Nephron (organoid): Measurements from ENCODE around the gene PRTFDC1.

Experiments used
- H3K27ac Mint-ChIP-seq, 3 experiments: 2 replicates each; pipeline ENCODE4 v1.8.0; 2020; ENCODE audit warnings: mixed read lengths in 3 of 3, mild to moderate bottlenecking in 2 of 3, moderate library complexity in 1 of 3
- H3K27me3 Mint-ChIP-seq: 2 replicates; pipeline ENCODE4 v1.8.0; 2021; ENCODE audit warnings: low read depth, mild to moderate bottlenecking, moderate library complexity, mixed read lengths
- H3K36me3 Mint-ChIP-seq: 2 replicates; pipeline ENCODE4 v1.8.0; 2020; ENCODE audit warnings: low read depth, mixed read lengths
- H3K4me1 Mint-ChIP-seq: 2 replicates; pipeline ENCODE4 v1.8.0; 2020; ENCODE audit warnings: mixed read lengths
- H3K4me3 Mint-ChIP-seq, 3 experiments: 2 replicates each; pipeline ENCODE4 v1.8.0; 2020; ENCODE audit warnings: mild to moderate bottlenecking in 3 of 3, mixed read lengths in 3 of 3, moderate library complexity in 2 of 3
- H3K9me3 Mint-ChIP-seq: 2 replicates; pipeline ENCODE4 v1.8.0; 2020; ENCODE audit warnings: mixed read lengths
- TF ChIP-seq, protein P1 (sequence below), 3 experiments: fragments of 200-600 bp; sonication (generic); IDR thresholded peaks; one replicate each; pipeline ENCODE4 v1.5.0; 2021; ENCODE audit warnings: antibody characterized with exemption in 3 of 3; ENCODE audit not compliant: unreplicated experiment in 3 of 3

Gene PRTFDC1

DNA sequence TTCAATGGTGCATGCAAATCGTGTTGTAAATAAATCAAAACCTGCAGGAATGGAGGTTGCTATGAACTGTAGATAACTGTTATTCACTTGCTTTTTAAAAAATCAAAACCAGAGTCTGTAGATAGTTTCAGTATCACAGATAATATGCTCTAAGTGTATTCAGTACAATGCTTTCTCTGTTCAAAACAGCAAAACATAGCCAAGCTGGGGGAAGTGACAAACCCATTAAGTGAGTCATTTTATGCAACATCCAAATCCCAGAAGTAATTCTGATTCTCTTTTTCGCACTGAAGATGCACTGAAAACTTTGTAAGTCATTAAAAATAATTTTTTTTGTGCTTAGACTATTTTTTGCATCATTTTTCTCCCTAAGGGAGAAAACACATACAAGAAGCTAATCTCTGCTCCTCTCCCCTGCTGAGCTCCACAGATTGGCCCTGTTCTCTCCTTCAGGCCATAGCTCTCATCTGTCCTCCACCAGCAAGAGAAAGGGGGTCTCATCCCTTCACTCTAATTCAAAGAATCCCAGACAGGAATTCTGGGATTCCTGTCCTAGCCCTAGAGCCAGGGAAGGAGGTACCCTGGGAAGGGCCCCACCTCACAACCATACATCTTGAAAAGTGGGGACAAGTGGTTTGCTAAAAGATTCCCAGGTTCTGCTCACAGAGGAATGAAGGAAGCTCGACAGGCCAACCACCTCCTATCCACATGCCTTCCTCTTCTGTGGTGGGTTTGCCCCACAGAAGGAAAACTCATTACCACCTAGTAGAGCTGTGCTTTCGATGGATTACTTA, 4.9 kb downstream of the PRTFDC1 start:
- Mint-ChIP-seq H3K9me3 (no peaks in the 10 kb centered on the region), H3K27ac (no peak overlapping the region), H3K36me3 (no peaks in the 10 kb centered on the region), H3K4me3 (no peak overlapping the region), H3K4me1 (peaks cover 16% of the 10 kb centered on the region), H3K27me3 (no peaks in the 10 kb centered on the region)
- TF ChIP-seq, protein P1, sequence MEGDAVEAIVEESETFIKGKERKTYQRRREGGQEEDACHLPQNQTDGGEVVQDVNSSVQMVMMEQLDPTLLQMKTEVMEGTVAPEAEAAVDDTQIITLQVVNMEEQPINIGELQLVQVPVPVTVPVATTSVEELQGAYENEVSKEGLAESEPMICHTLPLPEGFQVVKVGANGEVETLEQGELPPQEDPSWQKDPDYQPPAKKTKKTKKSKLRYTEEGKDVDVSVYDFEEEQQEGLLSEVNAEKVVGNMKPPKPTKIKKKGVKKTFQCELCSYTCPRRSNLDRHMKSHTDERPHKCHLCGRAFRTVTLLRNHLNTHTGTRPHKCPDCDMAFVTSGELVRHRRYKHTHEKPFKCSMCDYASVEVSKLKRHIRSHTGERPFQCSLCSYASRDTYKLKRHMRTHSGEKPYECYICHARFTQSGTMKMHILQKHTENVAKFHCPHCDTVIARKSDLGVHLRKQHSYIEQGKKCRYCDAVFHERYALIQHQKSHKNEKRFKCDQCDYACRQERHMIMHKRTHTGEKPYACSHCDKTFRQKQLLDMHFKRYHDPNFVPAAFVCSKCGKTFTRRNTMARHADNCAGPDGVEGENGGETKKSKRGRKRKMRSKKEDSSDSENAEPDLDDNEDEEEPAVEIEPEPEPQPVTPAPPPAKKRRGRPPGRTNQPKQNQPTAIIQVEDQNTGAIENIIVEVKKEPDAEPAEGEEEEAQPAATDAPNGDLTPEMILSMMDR (IDR thresholded peaks at IDR 0.05; ENCODE audit: unreplicated experiment in 3 of 3): no peak

DNA sequence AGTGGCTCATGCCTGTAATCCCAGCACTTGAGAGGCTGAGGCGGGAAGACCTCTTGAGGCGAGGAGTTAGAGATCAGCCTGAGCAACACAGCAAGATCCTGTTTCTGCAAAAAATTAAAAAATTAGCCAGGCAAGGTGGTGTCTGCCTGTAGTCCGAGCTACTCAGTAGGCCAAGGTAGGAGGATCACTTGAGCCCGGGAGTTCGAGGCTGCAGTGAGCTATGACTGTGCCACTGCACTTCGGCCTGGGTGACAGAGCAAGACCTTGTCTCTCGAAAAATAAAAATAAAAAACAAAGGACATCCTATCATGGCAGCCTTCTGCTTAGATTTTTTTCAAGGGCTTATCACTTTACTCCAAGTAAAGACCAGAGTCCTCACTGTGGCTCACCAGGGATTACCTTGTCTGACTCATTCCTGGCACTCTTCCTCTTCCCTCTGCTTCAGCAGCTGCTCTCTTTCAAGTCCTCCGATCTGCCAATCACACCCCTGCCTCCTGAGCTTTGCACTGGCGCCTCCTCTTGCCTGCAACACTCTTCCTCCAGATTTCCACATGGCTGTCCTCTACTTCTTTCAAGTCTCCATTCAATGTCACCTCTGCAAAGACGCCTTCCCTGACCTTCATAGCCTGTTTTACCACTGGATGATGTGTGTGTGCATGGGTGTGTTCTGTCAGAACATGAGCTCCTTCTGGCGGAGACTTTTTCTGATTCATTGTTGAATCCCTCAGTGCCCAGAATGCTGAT, 7.7 kb downstream of the PRTFDC1 start:
- TF ChIP-seq, protein P1 (IDR thresholded peaks at IDR 0.05; ENCODE audit: unreplicated experiment in 3 of 3): no peak
- Mint-ChIP-seq H3K4me3 (no peak overlapping the region), H3K27me3 (no peaks in the 10 kb centered on the region), H3K9me3 (no peaks in the 10 kb centered on the region), H3K36me3 (peaks cover 14% of the 10 kb centered on the region), H3K4me1 (peaks cover 4% of the 10 kb centered on the region), H3K27ac (no peak overlapping the region)

DNA sequence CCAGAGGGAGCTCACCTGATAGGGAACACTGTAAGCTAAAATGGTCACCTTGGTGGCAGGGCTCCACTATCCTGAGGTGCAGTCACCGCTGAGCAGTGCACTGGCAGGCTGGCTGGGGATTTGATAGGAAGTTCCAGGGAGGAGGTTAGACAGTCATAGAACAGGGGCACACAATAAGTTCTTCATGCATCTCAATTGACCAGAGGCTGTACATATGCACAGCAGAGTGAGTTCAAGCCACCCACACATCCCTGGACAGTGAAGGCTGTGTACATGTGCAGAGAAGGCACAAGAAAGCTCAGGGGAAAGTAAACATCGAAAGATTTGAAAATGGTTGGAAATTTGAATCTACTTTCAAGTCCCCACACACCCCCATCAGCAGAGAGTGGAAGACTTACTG, 13.9 kb downstream of the PRTFDC1 start:
- Mint-ChIP-seq H3K27me3 (no peaks in the 10 kb centered on the region), H3K36me3 (peaks cover 46% of the 10 kb centered on the region), H3K4me3 (no peak overlapping the region), H3K9me3 (no peaks in the 10 kb centered on the region), H3K27ac (no peak overlapping the region), H3K4me1 (no peaks in the 10 kb centered on the region)
- TF ChIP-seq, protein P1 (IDR thresholded peaks at IDR 0.05; ENCODE audit: unreplicated experiment in 3 of 3): no peak

DNA sequence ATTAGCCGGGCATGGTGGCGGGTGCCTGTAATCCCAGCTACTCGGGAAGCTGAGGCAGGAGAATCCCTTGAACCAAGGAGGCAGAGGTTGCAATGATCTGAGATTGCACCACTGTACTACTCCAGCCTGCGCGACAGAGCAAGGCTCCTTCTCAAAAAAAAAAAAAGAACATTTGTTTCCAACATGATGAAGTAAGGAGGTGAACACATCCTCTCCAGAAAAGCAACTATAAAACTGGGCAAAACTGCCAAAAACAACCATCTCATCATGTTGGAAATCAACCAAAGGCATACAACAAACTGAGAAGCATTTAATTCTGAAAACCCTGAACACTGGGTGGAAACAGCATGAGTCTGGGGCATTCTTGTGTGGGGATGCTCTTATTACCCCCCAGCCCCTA, 14.3 kb downstream of the PRTFDC1 start:
- Mint-ChIP-seq H3K4me3 (no peak overlapping the region), H3K9me3 (no peaks in the 10 kb centered on the region), H3K4me1 (no peaks in the 10 kb centered on the region), H3K27ac (no peak overlapping the region), H3K27me3 (no peaks in the 10 kb centered on the region), H3K36me3 (peaks cover 46% of the 10 kb centered on the region)
- TF ChIP-seq, protein P1 (IDR thresholded peaks at IDR 0.05; ENCODE audit: unreplicated experiment in 3 of 3): no peak

DNA sequence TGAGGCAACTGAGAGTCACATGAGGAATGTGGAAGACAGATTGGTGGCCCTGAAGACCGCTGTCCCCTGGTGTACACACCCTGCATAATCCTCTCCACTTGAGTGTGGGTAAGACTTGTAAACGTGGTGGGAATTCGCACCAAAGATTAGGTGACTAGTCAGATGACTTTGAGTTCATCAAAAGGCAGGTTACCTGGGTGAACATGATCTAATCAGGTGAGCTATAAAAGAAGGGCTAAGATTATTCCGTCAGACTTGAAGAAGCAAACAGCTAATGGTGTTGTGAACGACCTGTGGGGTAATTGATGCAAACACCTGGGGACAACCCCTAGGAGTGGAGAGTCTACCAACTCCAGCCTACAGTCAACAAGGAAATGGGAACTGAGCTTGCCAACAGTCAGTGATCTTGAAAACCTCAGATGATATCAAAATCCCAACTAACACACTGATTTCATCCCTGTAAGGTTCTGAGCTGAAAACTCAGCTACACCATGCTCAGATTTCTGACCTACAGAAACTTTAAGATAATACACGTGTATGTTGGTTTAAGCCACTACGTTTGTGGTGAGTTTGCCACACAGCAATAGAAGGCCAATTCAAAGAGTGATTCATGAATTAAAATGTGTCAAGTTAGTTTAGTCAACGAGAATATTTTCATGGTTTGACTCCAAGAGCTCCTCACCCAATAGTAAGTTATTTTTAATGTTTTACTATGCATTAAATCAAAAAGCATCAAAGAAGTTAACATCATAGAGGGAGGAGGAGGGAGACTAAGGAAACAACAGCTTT, 16.7 kb downstream of the PRTFDC1 start:
- TF ChIP-seq, protein P1 (IDR thresholded peaks at IDR 0.05; ENCODE audit: unreplicated experiment in 3 of 3): no peak
- Mint-ChIP-seq H3K27ac (no peak overlapping the region), H3K27me3 (no peaks in the 10 kb centered on the region), H3K9me3 (no peaks in the 10 kb centered on the region), H3K4me1 (no peaks in the 10 kb centered on the region), H3K4me3 (no peak overlapping the region), H3K36me3 (peaks cover 43% of the 10 kb centered on the region)
